ENCODE data around the gene NAGS. TPM values are rescaled to one million over a fixed set of nuclear protein-coding genes. Genes with fewer than 3 reads are reported as not detected.
"Not testable (repeated sequence)": the region's sequence is repeated elsewhere in the genome, so short reads cannot be mapped to it uniquely, and the experiment has no call there.

The NAGS gene, protein sequence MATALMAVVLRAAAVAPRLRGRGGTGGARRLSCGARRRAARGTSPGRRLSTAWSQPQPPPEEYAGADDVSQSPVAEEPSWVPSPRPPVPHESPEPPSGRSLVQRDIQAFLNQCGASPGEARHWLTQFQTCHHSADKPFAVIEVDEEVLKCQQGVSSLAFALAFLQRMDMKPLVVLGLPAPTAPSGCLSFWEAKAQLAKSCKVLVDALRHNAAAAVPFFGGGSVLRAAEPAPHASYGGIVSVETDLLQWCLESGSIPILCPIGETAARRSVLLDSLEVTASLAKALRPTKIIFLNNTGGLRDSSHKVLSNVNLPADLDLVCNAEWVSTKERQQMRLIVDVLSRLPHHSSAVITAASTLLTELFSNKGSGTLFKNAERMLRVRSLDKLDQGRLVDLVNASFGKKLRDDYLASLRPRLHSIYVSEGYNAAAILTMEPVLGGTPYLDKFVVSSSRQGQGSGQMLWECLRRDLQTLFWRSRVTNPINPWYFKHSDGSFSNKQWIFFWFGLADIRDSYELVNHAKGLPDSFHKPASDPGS
- total RNA-seq (1 to 10 TPM; 1.2 to 4.0 (median 2.3) TPM), polyA plus RNA-seq (1.8 TPM)
- long read RNA-seq, donor 1, transcript NAGS-201 (7 exons, 2,182 nt): major isoform, 8 of 14 reads
- long read RNA-seq, donor 1, partial matches to known transcripts: 3 of 14 reads
- long read RNA-seq, donor 1, other reads (novel, unspliced or antisense): 3 of 14 reads
- long read RNA-seq, donor 2, partial matches to known transcripts: 1 of 4 reads
- long read RNA-seq, donor 2, other reads (novel, unspliced or antisense): 1 of 4 reads
- long read RNA-seq, donor 3, partial matches to known transcripts: 0 of 3 reads
- long read RNA-seq, donor 3, other reads (novel, unspliced or antisense): 1 of 3 reads
- long read RNA-seq, donor 4, transcript NAGS-201 (7 exons, 2,182 nt): major isoform, 8 of 18 reads
- long read RNA-seq, donor 4, partial matches to known transcripts: 5 of 18 reads
- long read RNA-seq, donor 4, other reads (novel, unspliced or antisense): 5 of 18 reads

DNA sequence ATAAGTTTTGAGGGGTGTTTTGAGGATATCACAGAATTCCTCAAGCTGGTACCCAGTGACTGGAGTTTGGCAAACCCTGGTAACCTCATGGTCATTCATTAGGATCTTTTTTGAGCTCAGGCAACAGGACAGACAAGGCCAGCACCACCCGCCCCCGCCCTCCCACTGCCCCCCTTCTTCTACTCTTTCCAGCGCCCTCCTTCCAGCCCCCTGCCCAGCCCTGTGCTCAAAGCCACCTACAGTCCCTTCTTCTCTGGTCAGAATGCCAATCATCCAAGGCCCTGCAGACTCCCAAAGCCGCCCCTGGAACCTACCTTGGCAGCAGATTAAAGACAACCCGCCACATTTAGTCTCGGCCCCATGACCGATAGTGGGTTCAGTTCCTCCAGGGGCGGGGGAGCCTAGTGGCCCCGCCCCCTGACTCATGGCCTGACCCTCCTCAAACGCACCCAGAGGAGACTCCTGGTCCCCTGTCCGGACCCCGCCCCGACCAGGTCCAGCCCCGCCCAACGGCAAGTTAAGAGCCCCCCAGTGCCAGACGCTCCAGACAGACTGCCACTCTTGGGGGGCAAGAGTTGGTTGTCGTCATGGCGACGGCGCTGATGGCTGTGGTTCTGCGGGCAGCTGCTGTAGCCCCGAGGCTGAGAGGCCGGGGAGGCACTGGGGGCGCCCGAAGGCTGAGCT is at the start of gene NAGS:
TSS of gene NAGS (plus strand) at position 546 of the 684 bp plus-strand sequence. CDS start at position 588, 42 bp downstream.
- peak within 1 kb of the TSS; percentile 36 for H3K4me3 ChIP-seq (ENCODE audit: low read length)
- DNase-seq (peak in 2 of 3 donors; percentile 63 to 72), ATAC-seq (no peak)
- no peak within 1 kb of the TSS for H3K27ac ChIP-seq (ENCODE audit: low read length)
- intact Hi-C loops (cut with DNase I): no loop called here
- 13% methylated on average over 25 of the region's 25 CpGs for WGBS
- no peaks in the 10 kb centered on the region for H3K27me3 ChIP-seq (ENCODE audit: control insufficient read depth, insufficient read depth)
- peaks cover 3% of the 10 kb centered on the region for H3K4me1 ChIP-seq (ENCODE audit: control insufficient read depth, insufficient read depth, low read length)
- H3K9me3 ChIP-seq (ENCODE audit: control insufficient read depth, low read length): no peaks in the 10 kb centered on the region

DNA sequence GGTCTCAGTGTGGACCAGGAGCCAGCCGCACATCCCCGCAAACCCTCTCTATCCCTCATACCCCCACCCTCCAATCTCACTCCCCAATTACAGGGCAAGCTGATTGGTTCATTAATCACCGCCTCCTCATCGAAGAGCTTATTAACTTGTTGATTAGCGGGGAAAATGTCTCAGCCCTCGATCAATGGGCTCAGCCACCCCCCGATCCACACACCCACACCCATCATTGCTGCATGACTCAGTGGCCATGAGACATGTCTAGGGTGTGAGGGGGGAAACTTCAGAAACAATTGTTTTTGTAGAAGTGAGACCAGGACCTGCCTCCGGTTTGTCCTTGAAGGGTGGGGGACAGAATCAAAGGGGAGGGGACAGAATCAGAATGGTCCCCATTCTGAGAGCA is 48.2 kb upstream of the NAGS start:
- 87% methylated on average over 8 of the region's 8 CpGs for WGBS

DNA sequence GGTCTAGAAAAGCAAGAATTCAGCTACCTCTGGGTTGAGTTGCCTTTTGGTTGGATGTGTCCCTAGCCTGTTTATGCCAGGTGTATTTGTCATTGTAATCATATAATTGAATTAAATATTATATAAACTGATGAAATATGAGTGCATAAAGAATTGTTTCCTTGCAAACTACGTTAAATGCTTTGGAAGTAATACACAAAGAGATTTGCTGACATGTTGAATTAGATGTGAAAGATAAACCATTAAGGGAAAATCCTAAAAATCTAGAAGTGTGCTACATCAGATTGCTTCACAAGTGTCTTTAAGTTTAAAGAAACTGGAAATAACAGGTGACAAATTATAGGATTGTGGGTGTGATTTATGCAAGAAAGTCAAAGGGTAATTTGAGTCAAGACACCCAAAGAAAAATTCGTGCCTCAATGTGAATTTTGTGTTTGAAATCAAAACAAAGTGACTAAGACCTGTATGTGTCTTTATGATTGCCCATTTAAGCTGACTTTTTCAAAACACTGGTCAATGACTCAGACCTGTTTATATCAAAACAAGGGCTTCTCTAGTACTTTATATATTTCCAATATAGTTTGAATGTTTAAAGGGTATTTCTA is 45.6 kb upstream of the NAGS start:
- Histone ChIP-seq H3K4me3 (ENCODE audit: low read length) (no peak overlapping the region), H3K27me3 (ENCODE audit: control insufficient read depth, insufficient read depth) (no peaks in the 10 kb centered on the region)

More for the DNA sequence above, 48.2 kb upstream of the NAGS start:
- intact Hi-C loops (cut with DNase I): no loop called here
- Histone ChIP-seq H3K4me3 (ENCODE audit: low read length) (no peak overlapping the region), H3K27ac (ENCODE audit: low read length) (no peak overlapping the region), H3K9me3 (ENCODE audit: control insufficient read depth, low read length) (no peaks in the 10 kb centered on the region), H3K27me3 (ENCODE audit: control insufficient read depth, insufficient read depth) (no peaks in the 10 kb centered on the region), H3K4me1 (ENCODE audit: control insufficient read depth, insufficient read depth, low read length) (no peaks in the 10 kb centered on the region)
- ATAC-seq (no peak), DNase-seq (no peak)

DNA sequence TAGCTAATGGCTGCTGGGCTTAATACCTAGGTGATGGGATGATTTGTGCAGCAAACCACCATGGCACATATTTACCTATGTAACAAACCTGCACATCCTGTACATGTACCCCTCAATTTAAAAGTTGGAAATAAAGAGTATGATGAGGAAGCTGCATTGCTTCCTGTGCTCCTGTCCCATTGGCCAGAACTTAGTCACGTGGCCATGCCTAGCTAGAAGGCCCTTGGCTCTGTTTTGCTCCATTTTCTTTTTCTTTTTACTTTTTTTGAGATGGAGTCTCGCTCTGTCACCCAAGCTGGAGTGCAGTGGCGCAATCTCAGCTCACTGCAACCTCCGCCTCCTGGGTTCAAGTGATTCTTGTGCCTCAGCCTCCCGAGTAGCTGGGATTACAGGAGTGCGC is 43.1 kb upstream of the NAGS start:
- H3K9me3 ChIP-seq (ENCODE audit: control insufficient read depth, low read length); H3K4me1 ChIP-seq (ENCODE audit: control insufficient read depth, insufficient read depth, low read length); H3K27me3 ChIP-seq (ENCODE audit: control insufficient read depth, insufficient read depth); intact Hi-C loops (cut with DNase I); H3K27ac ChIP-seq (ENCODE audit: low read length); ATAC-seq; H3K4me3 ChIP-seq (ENCODE audit: low read length); DNase-seq: not testable (repeated sequence)
- WGBS: 95% methylated on average over 6 of the region's 6 CpGs

More for the DNA sequence above, 45.6 kb upstream of the NAGS start:
- intact Hi-C loops (cut with DNase I): no loop called here
- Histone ChIP-seq H3K4me1 (ENCODE audit: control insufficient read depth, insufficient read depth, low read length) (no peaks in the 10 kb centered on the region), H3K27ac (ENCODE audit: low read length) (no peak overlapping the region), H3K9me3 (ENCODE audit: control insufficient read depth, low read length) (no peaks in the 10 kb centered on the region)
- WGBS: 60% methylated on average over 2 of the region's 2 CpGs
- no peak for ATAC-seq
- DNase-seq: no peak

DNA sequence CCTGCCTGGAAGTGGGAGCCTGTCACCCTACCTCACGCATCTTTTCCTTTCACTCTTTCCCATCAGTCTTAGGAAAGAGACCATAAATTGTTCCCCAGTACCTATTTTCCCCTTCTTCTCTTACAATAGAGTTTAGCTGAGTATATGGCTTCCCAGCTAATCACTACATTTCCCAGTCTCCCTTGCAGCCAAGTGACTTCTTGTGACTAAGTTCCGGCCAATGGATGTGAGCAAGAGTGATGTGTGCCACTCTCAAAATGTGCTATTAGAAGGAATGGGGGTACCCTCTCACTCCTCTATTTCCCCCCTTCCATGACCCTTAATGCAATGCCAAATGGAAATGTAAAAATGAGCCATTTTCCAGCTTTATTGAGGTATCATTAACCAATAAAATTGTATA is 42.5 kb upstream of the NAGS start:
- ATAC-seq (no peak), DNase-seq (no peak)
- no peaks in the 10 kb centered on the region for H3K27me3 ChIP-seq (ENCODE audit: control insufficient read depth, insufficient read depth)
- H3K4me3 ChIP-seq (ENCODE audit: low read length): no peak overlapping the region
- intact Hi-C loops (cut with DNase I): no loop called here
- WGBS: 80% methylated on average over 2 of the region's 2 CpGs
- no peaks in the 10 kb centered on the region for H3K4me1 ChIP-seq (ENCODE audit: control insufficient read depth, insufficient read depth, low read length)
- H3K9me3 ChIP-seq (ENCODE audit: control insufficient read depth, low read length): no peaks in the 10 kb centered on the region
- no peak overlapping the region for H3K27ac ChIP-seq (ENCODE audit: low read length)

DNA sequence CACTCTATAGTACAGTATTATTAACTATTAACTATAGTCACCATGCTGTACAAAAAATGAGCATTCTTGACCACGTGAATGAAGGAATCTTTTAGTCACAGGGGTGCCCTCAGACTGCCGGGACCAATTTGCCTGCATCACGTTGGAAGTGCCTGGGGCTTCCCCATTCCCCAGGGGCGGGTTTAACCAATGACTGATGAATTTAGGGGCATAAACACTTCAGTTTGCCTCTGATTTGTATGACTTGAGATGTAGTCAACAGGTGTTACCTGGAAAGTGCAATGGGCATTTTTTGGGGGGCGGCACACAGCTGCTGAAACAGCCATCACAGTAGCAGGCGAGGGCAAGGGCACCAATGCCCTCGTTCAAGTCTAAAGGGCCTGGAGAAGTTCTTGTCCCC is 41.9 kb upstream of the NAGS start:
- ATAC-seq (no peak), DNase-seq (no peak)
- Histone ChIP-seq H3K4me1 (ENCODE audit: control insufficient read depth, insufficient read depth, low read length) (no peaks in the 10 kb centered on the region), H3K27ac (ENCODE audit: low read length) (no peak overlapping the region), H3K27me3 (ENCODE audit: control insufficient read depth, insufficient read depth) (no peaks in the 10 kb centered on the region), H3K4me3 (ENCODE audit: low read length) (no peak overlapping the region), H3K9me3 (ENCODE audit: control insufficient read depth, low read length) (no peaks in the 10 kb centered on the region)
- intact Hi-C loops (cut with DNase I): no loop called here
- WGBS: 57% methylated on average over 7 of the region's 7 CpGs

DNA sequence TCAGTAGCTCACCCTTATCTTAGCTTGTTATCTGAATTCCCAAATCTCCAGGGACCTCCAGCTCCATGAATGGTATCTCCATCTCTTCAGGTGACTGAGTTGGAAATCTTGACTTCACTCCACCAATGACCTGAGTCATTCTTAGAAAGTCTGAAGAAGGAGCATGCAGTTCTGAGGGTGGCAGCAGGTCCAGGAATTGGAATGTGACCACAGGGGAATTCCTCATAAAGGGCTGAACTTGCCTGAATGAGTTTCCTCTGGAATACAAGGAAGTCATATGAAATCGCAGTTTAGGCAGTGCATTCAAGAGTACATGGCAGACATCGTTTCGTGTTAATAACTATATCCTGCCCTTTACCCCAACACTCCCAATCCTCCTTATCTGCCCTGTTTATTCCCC is 38.1 kb upstream of the NAGS start:
- Histone ChIP-seq H3K4me1 (ENCODE audit: control insufficient read depth, insufficient read depth, low read length) (no peaks in the 10 kb centered on the region), H3K27ac (ENCODE audit: low read length) (no peak overlapping the region), H3K9me3 (ENCODE audit: control insufficient read depth, low read length) (no peaks in the 10 kb centered on the region), H3K4me3 (ENCODE audit: low read length) (no peak overlapping the region), H3K27me3 (ENCODE audit: control insufficient read depth, insufficient read depth) (no peaks in the 10 kb centered on the region)
- intact Hi-C loops (cut with DNase I): no loop called here
- DNase-seq (no peak), ATAC-seq (no peak)
- 59% methylated on average over 3 of the region's 3 CpGs for WGBS

DNA sequence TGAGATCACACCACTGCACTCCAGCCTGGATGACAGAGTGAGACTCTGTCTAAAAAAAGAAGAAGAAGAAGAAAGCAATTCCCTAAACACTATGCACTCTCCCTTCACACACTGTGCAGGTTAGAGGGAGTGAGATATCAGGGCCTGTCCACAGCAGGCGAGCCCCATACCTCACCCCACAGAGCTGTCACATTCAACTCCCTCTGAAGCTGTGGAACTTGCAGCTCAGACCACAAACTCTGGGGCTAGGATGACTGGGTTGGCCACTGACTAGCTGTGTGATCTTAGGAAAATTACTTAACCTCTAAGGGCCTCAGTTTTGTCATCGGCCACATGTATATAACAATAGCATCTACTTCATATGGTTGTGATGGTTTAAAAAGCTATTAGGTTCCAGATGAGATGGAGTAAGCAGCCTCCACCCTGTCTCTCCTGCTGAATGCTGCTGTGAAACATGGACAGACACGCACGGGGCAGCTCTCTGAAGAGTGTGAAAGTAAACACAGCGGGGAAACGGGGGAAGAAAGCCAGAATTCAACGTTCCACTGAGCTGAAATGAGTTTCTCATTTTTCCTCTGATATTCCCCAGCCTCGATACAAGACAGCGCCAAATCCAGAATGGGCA is 37.1 kb upstream of the NAGS start:
- no peaks in the 10 kb centered on the region for H3K9me3 ChIP-seq (ENCODE audit: control insufficient read depth, low read length)
- no peaks in the 10 kb centered on the region for H3K27me3 ChIP-seq (ENCODE audit: control insufficient read depth, insufficient read depth)
- H3K27ac ChIP-seq (ENCODE audit: low read length): no peak overlapping the region
- no peak overlapping the region for H3K4me3 ChIP-seq (ENCODE audit: low read length)
- intact Hi-C loops (cut with DNase I): no loop called here
- no peak for ATAC-seq
- WGBS: 62% methylated on average over 9 of the region's 9 CpGs
- H3K4me1 ChIP-seq (ENCODE audit: control insufficient read depth, insufficient read depth, low read length): no peaks in the 10 kb centered on the region
- DNase-seq: no peak

DNA sequence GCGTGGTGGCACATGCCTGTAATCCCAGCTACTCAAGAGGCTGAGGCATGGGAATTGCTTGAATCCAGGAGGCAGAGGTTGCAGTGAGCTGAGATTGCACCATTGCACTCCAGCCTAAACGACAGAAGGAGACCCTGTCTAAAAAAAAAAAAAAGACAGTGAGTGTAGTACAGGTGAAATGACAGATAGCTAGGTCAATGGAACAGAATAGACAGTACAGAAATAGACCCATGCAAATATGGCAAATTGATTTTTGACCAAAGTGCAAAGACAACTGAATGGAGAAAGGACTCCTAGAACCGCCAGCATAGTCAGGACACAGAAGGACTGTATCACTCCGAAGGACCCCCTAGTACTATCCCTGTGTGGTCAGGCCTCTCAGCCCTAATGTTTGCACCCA is 34.1 kb upstream of the NAGS start:
- WGBS: 77% methylated on average over 4 of the region's 4 CpGs
- ATAC-seq (no peak), DNase-seq (no peak)

DNA sequence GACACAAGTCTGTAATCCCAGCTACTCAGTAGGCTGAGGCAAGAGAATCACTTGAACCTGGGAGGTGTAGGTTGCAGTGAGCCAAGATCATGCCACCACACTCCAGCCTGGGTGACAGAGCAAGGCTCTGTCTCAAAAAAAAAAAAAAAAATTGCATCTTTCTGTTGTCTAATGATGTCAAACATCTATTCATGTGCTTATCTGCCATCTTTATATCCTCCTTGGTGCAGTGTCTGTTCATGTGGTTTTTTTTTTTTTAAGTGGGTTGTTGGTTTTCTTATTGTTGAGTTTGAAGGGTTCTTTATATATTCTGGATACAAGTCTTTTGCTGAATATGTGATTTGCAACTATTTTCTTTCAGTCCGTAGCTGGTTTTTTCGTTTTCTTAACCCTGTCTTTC is 33.0 kb upstream of the NAGS start:
- ATAC-seq; H3K27ac ChIP-seq (ENCODE audit: low read length); H3K4me1 ChIP-seq (ENCODE audit: control insufficient read depth, insufficient read depth, low read length); H3K9me3 ChIP-seq (ENCODE audit: control insufficient read depth, low read length); DNase-seq; H3K27me3 ChIP-seq (ENCODE audit: control insufficient read depth, insufficient read depth); intact Hi-C loops (cut with DNase I); H3K4me3 ChIP-seq (ENCODE audit: low read length): not testable (repeated sequence)
- 49% methylated on average over 2 of the region's 2 CpGs for WGBS

More for the DNA sequence above, 34.1 kb upstream of the NAGS start:
- no peaks in the 10 kb centered on the region for H3K9me3 ChIP-seq (ENCODE audit: control insufficient read depth, low read length)
- intact Hi-C loops (cut with DNase I): no loop called here
- no peak overlapping the region for H3K27ac ChIP-seq (ENCODE audit: low read length)
- H3K4me3 ChIP-seq (ENCODE audit: low read length): no peak overlapping the region
- no peaks in the 10 kb centered on the region for H3K27me3 ChIP-seq (ENCODE audit: control insufficient read depth, insufficient read depth)
- H3K4me1 ChIP-seq (ENCODE audit: control insufficient read depth, insufficient read depth, low read length): no peaks in the 10 kb centered on the region

All from right cardiac atrium (tissue), 5 donors.